OCI-LY1 (cell line): ENCODE measurements around the gene PHKB.

Experiments used
- H2AFZ ChIP-seq: fragments of 200-600 bp; sonication (generic), shearing (Covaris generic); 2 replicates; pipeline ENCODE4 v1.6.0; 2014; ENCODE audit warnings: antibody characterized with exemption, mild to moderate bottlenecking, low read length
- H3F3A ChIP-seq: fragments of 200-600 bp; sonication (generic), shearing (Covaris generic); 2 replicates; pipeline ENCODE4 v1.6.0; 2014; ENCODE audit warnings: mild to moderate bottlenecking, antibody characterized with exemption, low read length, moderate library complexity; ENCODE audit not compliant: insufficient read depth
- H3K27ac ChIP-seq: fragments of 200-600 bp; sonication (generic); 2 replicates; pipeline ENCODE4 v1.5.1; 2014; ENCODE audit warnings: low read length, mixed run types, mild to moderate bottlenecking, low read depth; ENCODE audit not compliant: poor library complexity, severe bottlenecking
- H3K27me3 ChIP-seq: fragments of 200-600 bp; sonication (generic); 2 replicates; pipeline ENCODE4 v1.6.0; 2014; ENCODE audit warnings: antibody characterized with exemption, mild to moderate bottlenecking, low read length, moderate library complexity; ENCODE audit not compliant: insufficient read depth
- H3K36me3 ChIP-seq: fragments of 200-600 bp; sonication (generic); 2 replicates; pipeline ENCODE4 v1.6.1; 2014; ENCODE audit warnings: mild to moderate bottlenecking, antibody characterized with exemption, low read length, moderate library complexity, mixed read lengths; ENCODE audit not compliant: insufficient read depth
- H3K4me1 ChIP-seq: fragments of 200-600 bp; sonication (generic); 2 replicates; pipeline ENCODE4 v1.5.1; 2014; ENCODE audit warnings: mild to moderate bottlenecking, low read length, moderate library complexity; ENCODE audit not compliant: insufficient read depth, severe bottlenecking
- H3K4me2 ChIP-seq: fragments of 200-600 bp; sonication (generic), shearing (Covaris generic); 2 replicates; pipeline ENCODE4 v1.6.1; 2014; ENCODE audit warnings: low read length
- H3K4me3 ChIP-seq: fragments of 200-600 bp; sonication (generic); 2 replicates; pipeline ENCODE4 v1.5.1; 2014; ENCODE audit warnings: low read length, low read depth, mild to moderate bottlenecking, mixed read lengths; ENCODE audit not compliant: poor library complexity, severe bottlenecking
- H3K79me2 ChIP-seq: fragments of 200-600 bp; shearing (Covaris generic); 2 replicates; pipeline ENCODE4 v1.6.1; 2016; ENCODE audit warnings: mixed run types, low read length, mixed read lengths; ENCODE audit not compliant: insufficient read depth
- H3K9ac ChIP-seq: fragments of 200-600 bp; sonication (generic), shearing (Covaris generic); 2 replicates; pipeline ENCODE4 v1.6.1; 2014; ENCODE audit warnings: mild to moderate bottlenecking, low read length, mixed read lengths
- H3K9me2 ChIP-seq: fragments of 200-600 bp; sonication (generic), shearing (Covaris generic); 2 replicates; pipeline ENCODE4 v1.6.1; 2014; ENCODE audit warnings: low read depth, mild to moderate bottlenecking, low read length, mixed read lengths
- H3K9me3 ChIP-seq: fragments of 200-600 bp; shearing (Covaris generic); 2 replicates; pipeline ENCODE4 v1.6.1; 2014; ENCODE audit warnings: low read length, mixed read lengths
- H4K20me1 ChIP-seq: fragments of 200-600 bp; sonication (generic), shearing (Covaris generic); 2 replicates; pipeline ENCODE4 v1.6.0; 2016; ENCODE audit warnings: mild to moderate bottlenecking, low read length; ENCODE audit not compliant: insufficient read depth
- EZH2 ChIP-seq: fragments of 200-600 bp; sonication (generic), shearing (Covaris generic); IDR thresholded peaks from 2 replicates; pipeline ENCODE4 v1.8.0; 2017; ENCODE audit warnings: borderline replicate concordance, mixed run types, mild to moderate bottlenecking, antibody characterized with exemption, low read length, moderate library complexity, mixed read lengths
- TF ChIP-seq, protein P1 (sequence below): fragments of 200-600 bp; sonication (generic), shearing (Covaris generic); IDR thresholded peaks from 2 replicates; pipeline ENCODE4 v1.5.1; 2017; ENCODE audit warnings: mild to moderate bottlenecking, antibody characterized with exemption, low read length, moderate library complexity, mixed read lengths

Gene PHKB

DNA sequence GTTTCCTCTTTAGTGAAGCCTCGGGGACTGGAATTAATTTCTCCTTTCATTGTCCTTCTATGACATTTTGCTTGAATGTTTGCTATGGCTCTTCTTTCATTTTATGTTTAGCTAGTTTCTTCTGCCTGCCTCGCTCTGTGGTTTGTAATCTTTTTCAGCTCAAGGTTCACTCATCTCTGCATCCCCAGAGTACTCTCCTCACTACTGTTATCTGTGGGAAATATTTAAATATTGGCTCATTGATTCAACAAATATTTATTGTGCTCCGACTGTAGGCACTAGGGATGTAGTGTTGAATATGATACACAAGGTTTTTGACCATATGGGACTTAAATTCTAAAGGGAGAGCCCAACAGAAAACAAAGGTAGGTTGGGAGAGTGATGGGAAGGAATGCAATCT is 195.9 kb downstream of the PHKB start:
- Histone ChIP-seq H3K9ac (no peak overlapping the region), H3K9me3 (no peaks in the 10 kb centered on the region), H3K4me1 (no peaks in the 10 kb centered on the region), H3K27ac (no peak overlapping the region), H3F3A (no peaks in the 10 kb centered on the region), H3K4me2 (no peak overlapping the region), H4K20me1 (no peaks in the 10 kb centered on the region), H3K9me2 (no peaks in the 10 kb centered on the region), H3K27me3 (no peaks in the 10 kb centered on the region), H3K79me2 (no peaks in the 10 kb centered on the region), H3K36me3 (peaks cover 19% of the 10 kb centered on the region), H3K4me3 (no peak overlapping the region), H2AFZ (no peak overlapping the region)
- TF ChIP-seq EZH2 = no peak
- TF ChIP-seq, protein P1, sequence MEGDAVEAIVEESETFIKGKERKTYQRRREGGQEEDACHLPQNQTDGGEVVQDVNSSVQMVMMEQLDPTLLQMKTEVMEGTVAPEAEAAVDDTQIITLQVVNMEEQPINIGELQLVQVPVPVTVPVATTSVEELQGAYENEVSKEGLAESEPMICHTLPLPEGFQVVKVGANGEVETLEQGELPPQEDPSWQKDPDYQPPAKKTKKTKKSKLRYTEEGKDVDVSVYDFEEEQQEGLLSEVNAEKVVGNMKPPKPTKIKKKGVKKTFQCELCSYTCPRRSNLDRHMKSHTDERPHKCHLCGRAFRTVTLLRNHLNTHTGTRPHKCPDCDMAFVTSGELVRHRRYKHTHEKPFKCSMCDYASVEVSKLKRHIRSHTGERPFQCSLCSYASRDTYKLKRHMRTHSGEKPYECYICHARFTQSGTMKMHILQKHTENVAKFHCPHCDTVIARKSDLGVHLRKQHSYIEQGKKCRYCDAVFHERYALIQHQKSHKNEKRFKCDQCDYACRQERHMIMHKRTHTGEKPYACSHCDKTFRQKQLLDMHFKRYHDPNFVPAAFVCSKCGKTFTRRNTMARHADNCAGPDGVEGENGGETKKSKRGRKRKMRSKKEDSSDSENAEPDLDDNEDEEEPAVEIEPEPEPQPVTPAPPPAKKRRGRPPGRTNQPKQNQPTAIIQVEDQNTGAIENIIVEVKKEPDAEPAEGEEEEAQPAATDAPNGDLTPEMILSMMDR = no peak

DNA sequence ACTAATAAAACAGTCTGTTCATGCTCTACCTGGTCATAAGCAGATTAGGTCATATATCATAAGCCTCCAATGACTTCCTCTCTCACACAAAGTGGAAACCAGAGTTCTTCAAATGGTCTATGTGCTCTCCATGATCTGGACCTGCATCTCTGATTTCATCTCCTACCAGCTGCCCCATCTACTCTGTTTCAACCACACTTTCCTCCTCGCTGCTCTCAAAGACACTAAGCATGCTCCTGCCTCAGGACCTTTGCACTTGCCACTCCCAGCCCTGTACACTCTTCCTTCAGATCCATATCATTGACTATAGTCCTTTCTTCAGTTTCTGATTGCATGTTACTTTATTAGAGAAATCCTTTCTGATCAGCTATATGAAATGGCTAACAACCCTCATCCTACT is 196.8 kb downstream of the PHKB start:
- Histone ChIP-seq H2AFZ (no peak overlapping the region), H3K4me2 (no peak overlapping the region), H3K9ac (no peak overlapping the region), H3K4me3 (no peak overlapping the region), H3F3A (no peaks in the 10 kb centered on the region), H3K9me3 (no peaks in the 10 kb centered on the region), H3K79me2 (no peaks in the 10 kb centered on the region), H3K4me1 (no peaks in the 10 kb centered on the region), H3K9me2 (no peaks in the 10 kb centered on the region), H3K27me3 (no peaks in the 10 kb centered on the region), H3K36me3 (peaks cover 23% of the 10 kb centered on the region), H3K27ac (no peak overlapping the region), H4K20me1 (no peaks in the 10 kb centered on the region)
- TF ChIP-seq, protein P1 = no peak
- no peak for TF ChIP-seq EZH2

DNA sequence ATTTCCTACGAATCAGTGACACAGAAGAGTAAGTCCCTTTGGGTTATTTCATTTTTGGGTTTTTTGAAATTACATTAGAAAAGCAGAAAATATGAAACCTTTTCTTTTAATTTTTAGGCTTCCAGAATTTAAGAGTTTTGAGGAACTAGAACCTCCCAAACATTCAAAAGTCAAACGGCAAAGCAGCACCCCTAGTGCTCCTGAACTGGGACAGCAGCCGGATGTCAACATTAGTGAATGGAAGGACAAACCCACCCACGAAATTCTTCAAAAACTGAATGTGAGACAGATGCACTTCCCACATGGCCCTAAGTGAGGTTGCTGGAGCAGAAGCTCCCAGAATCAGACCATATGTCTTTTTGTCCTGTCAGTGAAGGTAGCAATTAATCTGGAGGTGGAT is 199.4 kb downstream of the PHKB start:
- no peak overlapping the region for H2AFZ ChIP-seq
- H3K27me3 ChIP-seq = no peaks in the 10 kb centered on the region
- no peaks in the 10 kb centered on the region for H3F3A ChIP-seq
- H3K4me3 ChIP-seq = no peak overlapping the region
- H3K9ac ChIP-seq = no peak overlapping the region
- H3K27ac ChIP-seq = no peak overlapping the region
- H3K4me2 ChIP-seq = no peak overlapping the region
- H3K9me3 ChIP-seq = no peaks in the 10 kb centered on the region
- H3K9me2 ChIP-seq = no peaks in the 10 kb centered on the region
- H3K79me2 ChIP-seq = no peaks in the 10 kb centered on the region
- TF ChIP-seq, protein P1 = peak; percentile 30; the same call in 1 of the 2 replicates
- TF ChIP-seq EZH2 = no peak
- H3K36me3 ChIP-seq = peaks cover 18% of the 10 kb centered on the region; the same call in 1 of the 2 replicates
- no peaks in the 10 kb centered on the region for H4K20me1 ChIP-seq
- H3K4me1 ChIP-seq = no peaks in the 10 kb centered on the region
